BE2C (cell line): Measurements from ENCODE around the gene XPA.

Experiments used
- DNase-seq: peaks from one replicate; pipeline ENCODE4 v3.0.0-alpha.2; 2020
- H3K27me3 ChIP-seq: fragments of 250-450 bp; sonication (Bioruptor Pico); 2 replicates; pipeline ENCODE4 v1.5.1; 2020; ENCODE audit warnings: mild to moderate bottlenecking
- H3K36me3 ChIP-seq: fragments of 250-450 bp; sonication (Bioruptor Pico); 2 replicates; pipeline ENCODE4 v1.5.1; 2020; ENCODE audit warnings: mild to moderate bottlenecking
- H3K4me1 ChIP-seq: fragments of 250-450 bp; sonication (Bioruptor Pico); 2 replicates; pipeline ENCODE4 v1.5.1; 2020
- H3K4me3 ChIP-seq: 2 replicates; pipeline ENCODE4 v1.5.1; 2011; ENCODE audit warnings: low read depth, low read length
- H3K9me3 ChIP-seq: fragments of 250-450 bp; sonication (Bioruptor Pico); 2 replicates; pipeline ENCODE4 v1.5.1; 2020
- TF ChIP-seq, protein P1 (sequence below): IDR thresholded peaks from 2 replicates; pipeline ENCODE4 v1.5.1; 2012; ENCODE audit warnings: mild to moderate bottlenecking, low read depth, low read length

XPA gene

DNA sequence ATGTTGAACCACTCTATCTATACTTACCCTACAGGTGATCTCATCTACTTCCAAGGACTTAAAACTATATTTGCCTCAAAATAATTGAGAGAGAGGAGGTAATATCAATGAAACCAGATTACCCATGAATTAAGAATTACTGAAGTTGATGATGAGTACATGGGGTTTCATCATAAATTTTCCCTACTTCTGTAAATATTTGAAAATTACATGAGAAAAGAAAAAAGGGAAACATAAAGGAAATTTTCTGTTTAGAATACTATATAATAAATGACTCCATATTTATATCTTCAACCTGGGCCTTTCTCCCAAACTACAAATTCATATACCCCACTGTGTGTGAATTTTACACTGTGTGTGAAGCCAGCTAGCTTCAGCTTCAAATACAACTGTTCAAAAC lies 66.5 kb downstream of the XPA start:
- Histone ChIP-seq H3K4me3 (no peak overlapping the region), H3K4me1 (no peaks in the 10 kb centered on the region), H3K27me3 (no peaks in the 10 kb centered on the region), H3K9me3 (no peaks in the 10 kb centered on the region), H3K36me3 (peaks cover 13% of the 10 kb centered on the region)
- DNase-seq: no peak
- TF ChIP-seq, protein P1, sequence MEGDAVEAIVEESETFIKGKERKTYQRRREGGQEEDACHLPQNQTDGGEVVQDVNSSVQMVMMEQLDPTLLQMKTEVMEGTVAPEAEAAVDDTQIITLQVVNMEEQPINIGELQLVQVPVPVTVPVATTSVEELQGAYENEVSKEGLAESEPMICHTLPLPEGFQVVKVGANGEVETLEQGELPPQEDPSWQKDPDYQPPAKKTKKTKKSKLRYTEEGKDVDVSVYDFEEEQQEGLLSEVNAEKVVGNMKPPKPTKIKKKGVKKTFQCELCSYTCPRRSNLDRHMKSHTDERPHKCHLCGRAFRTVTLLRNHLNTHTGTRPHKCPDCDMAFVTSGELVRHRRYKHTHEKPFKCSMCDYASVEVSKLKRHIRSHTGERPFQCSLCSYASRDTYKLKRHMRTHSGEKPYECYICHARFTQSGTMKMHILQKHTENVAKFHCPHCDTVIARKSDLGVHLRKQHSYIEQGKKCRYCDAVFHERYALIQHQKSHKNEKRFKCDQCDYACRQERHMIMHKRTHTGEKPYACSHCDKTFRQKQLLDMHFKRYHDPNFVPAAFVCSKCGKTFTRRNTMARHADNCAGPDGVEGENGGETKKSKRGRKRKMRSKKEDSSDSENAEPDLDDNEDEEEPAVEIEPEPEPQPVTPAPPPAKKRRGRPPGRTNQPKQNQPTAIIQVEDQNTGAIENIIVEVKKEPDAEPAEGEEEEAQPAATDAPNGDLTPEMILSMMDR: no peak

DNA sequence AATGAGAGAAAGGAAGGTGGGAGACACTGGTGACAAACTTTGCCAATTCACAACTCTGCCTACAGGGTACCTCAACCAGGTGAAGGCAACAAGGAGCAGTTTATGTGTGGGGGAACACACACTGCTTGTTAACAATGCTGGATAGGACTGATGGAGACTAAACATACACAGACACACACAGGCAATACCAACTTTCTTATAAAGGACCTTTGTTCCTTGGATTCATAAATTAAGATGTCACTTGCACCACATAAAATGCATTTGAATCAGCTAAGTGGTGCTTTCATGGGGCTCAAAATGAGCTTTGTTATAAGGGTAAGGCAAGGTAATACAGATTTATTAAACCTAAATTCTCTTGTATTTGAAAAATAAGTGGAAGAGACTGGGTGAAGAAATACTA lies 68.0 kb downstream of the XPA start:
- Histone ChIP-seq H3K4me1 (no peaks in the 10 kb centered on the region), H3K27me3 (no peaks in the 10 kb centered on the region), H3K36me3 (peaks cover 28% of the 10 kb centered on the region), H3K4me3 (no peak overlapping the region), H3K9me3 (no peaks in the 10 kb centered on the region)
- TF ChIP-seq, protein P1: no peak
- DNase-seq: no peak

DNA sequence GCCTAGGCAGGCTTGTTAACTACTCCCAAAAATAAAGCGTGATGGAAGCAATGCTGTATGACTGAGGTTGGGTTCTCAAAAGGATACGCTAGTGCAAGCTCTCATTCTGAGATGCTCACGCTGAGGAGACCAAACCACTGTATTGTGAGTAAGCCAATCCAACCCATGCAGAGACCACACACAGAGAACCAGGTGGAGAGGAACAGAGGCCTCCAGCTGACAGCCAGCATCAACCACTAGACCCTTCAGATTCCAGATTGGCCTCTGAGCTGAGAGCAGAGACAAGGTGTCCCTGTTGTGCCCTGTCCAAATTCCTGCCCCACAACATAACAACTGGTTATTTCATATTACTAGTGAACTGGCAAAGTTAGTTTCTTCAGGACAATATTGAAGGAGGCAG lies 68.5 kb downstream of the XPA start:
- H3K4me3 ChIP-seq: no peak overlapping the region
- H3K4me1 ChIP-seq: no peaks in the 10 kb centered on the region
- H3K36me3 ChIP-seq: peaks cover 32% of the 10 kb centered on the region
- TF ChIP-seq, protein P1: no peak
- H3K9me3 ChIP-seq: no peaks in the 10 kb centered on the region
- no peaks in the 10 kb centered on the region for H3K27me3 ChIP-seq
- no peak for DNase-seq

DNA sequence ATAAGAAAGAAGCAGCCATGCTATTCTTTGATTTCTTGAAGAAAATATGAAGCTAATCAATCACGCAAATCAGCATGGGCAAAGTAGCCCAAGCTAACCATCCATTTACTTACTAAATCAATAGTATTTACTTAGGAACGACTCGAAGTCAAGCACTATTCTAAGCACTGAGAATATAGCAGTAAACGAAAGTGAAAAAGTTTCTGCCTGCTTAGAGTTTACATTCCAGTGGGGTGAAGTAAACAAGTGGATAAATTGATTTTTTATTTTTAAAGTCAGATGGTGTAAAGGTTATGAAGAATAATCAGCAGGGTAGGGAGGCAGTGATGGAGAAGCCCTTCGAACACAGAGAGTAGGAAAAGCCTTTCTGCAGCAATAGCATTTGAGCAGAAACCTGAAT lies 69.5 kb downstream of the XPA start:
- Histone ChIP-seq H3K27me3 (no peaks in the 10 kb centered on the region), H3K4me1 (no peaks in the 10 kb centered on the region), H3K4me3 (no peak overlapping the region), H3K36me3 (peaks cover 41% of the 10 kb centered on the region), H3K9me3 (no peaks in the 10 kb centered on the region)
- TF ChIP-seq, protein P1: no peak
- no peak for DNase-seq

DNA sequence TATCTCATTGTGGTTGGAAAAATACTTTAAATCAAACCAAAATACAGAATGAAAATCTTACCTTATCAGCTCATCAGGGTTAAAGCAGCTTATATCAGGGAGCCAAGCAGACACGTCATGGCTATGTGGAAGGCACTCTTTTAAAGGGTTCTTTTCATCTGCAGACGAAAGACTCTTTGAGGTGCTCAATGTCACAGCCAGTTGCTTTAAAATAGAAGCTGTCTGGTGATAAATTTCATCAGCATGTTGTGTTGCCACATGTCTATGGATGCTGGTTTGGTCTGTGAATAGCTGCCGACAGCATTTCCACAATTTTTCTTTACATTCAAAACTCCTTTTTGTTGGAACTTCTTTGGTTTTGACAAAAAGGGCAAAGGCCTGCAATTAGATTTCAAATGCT lies 71.5 kb downstream of the XPA start:
- peaks cover 54% of the 10 kb centered on the region for H3K36me3 ChIP-seq
- TF ChIP-seq, protein P1: no peak
- no peaks in the 10 kb centered on the region for H3K9me3 ChIP-seq
- no peaks in the 10 kb centered on the region for H3K4me1 ChIP-seq
- no peaks in the 10 kb centered on the region for H3K27me3 ChIP-seq
- no peak overlapping the region for H3K4me3 ChIP-seq
- no peak for DNase-seq
